ENCODE measurements around the gene PGRMC2. TPM values are rescaled to one million over a fixed set of nuclear protein-coding genes. Genes with fewer than 3 reads are reported as not detected.

PGRMC2 gene
- total and polyA plus RNA-seq, 4 experiments from 2014 or later, result 16.5 to 49.6 (median 32.0) TPM

- Histone ChIP-seq H3K27me3 (ENCODE audit: insufficient read depth, low read length) (no peaks in the 10 kb centered on the region), H3K9me3 (ENCODE audit: control insufficient read depth in 1 of 2, low read length in 2 of 2) (no peaks in the 10 kb centered on the region), H3K36me3 (ENCODE audit: insufficient read depth, low read length) (no peaks in the 10 kb centered on the region), H3K4me3 (ENCODE audit: low read length in 2 of 2) (no peak overlapping the region), H3K27ac (ENCODE audit: low read depth, low read length) (no peak overlapping the region), H3K4me1 (ENCODE audit: insufficient read depth, low read length) (peaks cover 54% of the 10 kb centered on the region)
- H3K4me3 Mint-ChIP-seq, result peak overlapping the region in 1 of 8 donors; percentile 41
- H3K4me1 Mint-ChIP-seq, result peaks cover 42 to 70% (median 55%) of the 10 kb centered on the region in 4 donors
- intact Hi-C loops (cut with micrococcal nuclease), result loop anchor here (10.0 kb wide), 1 partner anchor 90 kb away; no protein-coding TSS in a partner anchor
- peak overlapping the region in 1 of 7 donors; percentile 41 for H3K27ac Mint-ChIP-seq
- POLR2A ChIA-PET (ENCODE audit: partially characterized antibody), result no interaction called here
- H3K9me3 Mint-ChIP-seq, result peaks cover 0 to 2% (median 0%) of the 10 kb centered on the region in 8 donors
- peaks cover 11 to 18% of the 10 kb centered on the region in 2 donors for H3K36me3 Mint-ChIP-seq
- H3K27me3 Mint-ChIP-seq, result no peaks in the 10 kb centered on the region
- DNase-seq, result no peak
- CTCF ChIA-PET (ENCODE audit: partially characterized antibody), result no interaction called here
These were observed 3.3 kb downstream of the PGRMC2 start for GRCh38 chr4:128284317-128284716.

DNA sequence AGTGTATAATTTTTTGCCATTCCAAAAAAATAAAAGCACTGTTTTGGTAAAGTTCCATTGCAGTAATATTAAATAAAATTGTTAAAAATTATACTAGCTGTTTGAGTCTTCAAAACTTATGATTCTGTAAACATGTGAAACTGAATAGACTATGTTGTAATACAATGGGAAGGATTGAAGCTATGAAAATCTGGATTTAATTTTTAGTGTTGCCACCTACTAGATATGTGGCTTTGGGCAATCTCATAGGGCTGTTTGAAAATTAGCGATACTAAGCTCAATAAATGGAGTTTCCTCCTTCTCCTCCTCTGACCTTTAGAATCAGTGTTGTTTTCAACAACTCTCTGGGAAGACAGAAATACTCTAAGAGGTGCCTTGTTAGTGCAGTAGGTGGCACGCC is 4.5 kb downstream of the PGRMC2 start:
- Histone ChIP-seq H3K27ac (ENCODE audit: low read depth, low read length) (no peak overlapping the region), H3K4me1 (ENCODE audit: insufficient read depth, low read length) (peaks cover 46% of the 10 kb centered on the region), H3K9me3 (ENCODE audit: control insufficient read depth in 1 of 2, low read length in 2 of 2) (no peaks in the 10 kb centered on the region), H3K36me3 (ENCODE audit: insufficient read depth, low read length) (no peaks in the 10 kb centered on the region), H3K27me3 (ENCODE audit: insufficient read depth, low read length) (no peaks in the 10 kb centered on the region), H3K4me3 (ENCODE audit: low read length in 2 of 2) (no peak overlapping the region)
- Mint-ChIP-seq H3K27me3 (no peaks in the 10 kb centered on the region), H3K27ac (no peak overlapping the region), H3K9me3 (peaks cover 0 to 2% (median 0%) of the 10 kb centered on the region in 8 donors), H3K4me1 (peaks cover 37 to 70% (median 50%) of the 10 kb centered on the region in 4 donors), H3K36me3 (peaks cover 11 to 17% of the 10 kb centered on the region in 2 donors), H3K4me3 (no peak overlapping the region)
- CTCF ChIA-PET (ENCODE audit: partially characterized antibody), result interaction anchor here (1.0 kb wide), 1 partner anchor 541 kb away, joined by 3 read pairs; no protein-coding TSS in a partner anchor
- POLR2A ChIA-PET (ENCODE audit: partially characterized antibody), result interaction anchor here (1.5 kb wide), 1 partner anchor 318 kb away, joined by 4 read pairs; the partner anchor contains the start of genes ABHD18 and MFSD8
- intact Hi-C loops (cut with micrococcal nuclease), result loop anchor here (10.0 kb wide), 1 partner anchor 88 kb away; no protein-coding TSS in a partner anchor
- DNase-seq, result no peak

DNA sequence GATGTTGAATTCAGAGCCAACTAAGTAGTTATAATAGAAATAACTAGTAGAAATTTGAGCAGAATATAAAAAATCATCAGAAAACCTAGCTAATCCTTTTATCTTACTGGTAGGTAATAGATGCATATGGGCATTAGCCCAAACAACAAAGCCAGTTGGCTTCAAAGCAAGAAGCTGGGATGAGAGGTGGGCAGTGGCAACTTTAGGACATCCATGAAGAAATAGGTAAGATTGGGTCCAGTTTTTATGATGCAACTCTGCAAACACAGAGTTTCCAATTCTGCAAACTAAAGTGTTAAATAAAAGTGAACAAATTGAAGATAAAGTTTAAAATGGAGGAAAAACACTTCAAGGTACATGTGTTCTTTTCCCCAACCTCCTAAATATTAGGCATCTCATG is 5.1 kb downstream of the PGRMC2 start:
- Mint-ChIP-seq H3K4me1 (peaks cover 37 to 70% (median 50%) of the 10 kb centered on the region in 4 donors), H3K27ac (peak overlapping the region in 1 of 7 donors; percentile 16), H3K36me3 (peaks cover 11 to 16% of the 10 kb centered on the region in 2 donors), H3K9me3 (peaks cover 0 to 2% (median 0%) of the 10 kb centered on the region in 8 donors), H3K4me3 (no peak overlapping the region), H3K27me3 (no peaks in the 10 kb centered on the region)
- Histone ChIP-seq H3K4me1 (ENCODE audit: insufficient read depth, low read length) (peaks cover 46% of the 10 kb centered on the region), H3K36me3 (ENCODE audit: insufficient read depth, low read length) (no peaks in the 10 kb centered on the region), H3K9me3 (ENCODE audit: control insufficient read depth in 1 of 2, low read length in 2 of 2) (no peaks in the 10 kb centered on the region), H3K27me3 (ENCODE audit: insufficient read depth, low read length) (no peaks in the 10 kb centered on the region), H3K4me3 (ENCODE audit: low read length in 2 of 2) (no peak overlapping the region), H3K27ac (ENCODE audit: low read depth, low read length) (no peak overlapping the region)
- CTCF ChIA-PET (ENCODE audit: partially characterized antibody), result interaction anchor here (0.9 kb wide), 1 partner anchor 10 kb away, joined by 4 read pairs; no protein-coding TSS in a partner anchor
- POLR2A ChIA-PET (ENCODE audit: partially characterized antibody), result interaction anchor here (1.3 to 1.5 kb wide), 2 partner anchors 12 to 317 kb away, joined by 4 read pairs; partner anchors contain the start of genes ABHD18 and MFSD8
- intact Hi-C loops (cut with micrococcal nuclease), result loop anchor here (10.0 kb wide), 1 partner anchor 88 kb away; no protein-coding TSS in a partner anchor
- no peak for DNase-seq

GRCh38 chr4:128281354-128281753 is 6.3 kb downstream of the PGRMC2 start:
- Mint-ChIP-seq H3K27ac (peak overlapping the region in 1 of 7 donors; percentile 73), H3K4me3 (no peak overlapping the region), H3K36me3 (peaks cover 11 to 12% of the 10 kb centered on the region in 2 donors), H3K4me1 (peaks cover 34 to 65% (median 45%) of the 10 kb centered on the region in 4 donors), H3K27me3 (no peaks in the 10 kb centered on the region), H3K9me3 (peaks cover 0 to 2% (median 0%) of the 10 kb centered on the region in 8 donors)
- ChIA-PET CTCF (ENCODE audit: partially characterized antibody) (interaction anchor here (0.9 to 1.5 kb wide), 2 partner anchors 9 to 89 kb away, joined by 3 read pairs; no protein-coding TSS in a partner anchor), POLR2A (ENCODE audit: partially characterized antibody) (interaction anchor here (1.3 kb wide), 1 partner anchor 13 kb away, joined by 4 read pairs; no protein-coding TSS in a partner anchor)
- no peak overlapping the region for H3K4me3 ChIP-seq (ENCODE audit: low read length in 2 of 2)
- H3K36me3 ChIP-seq (ENCODE audit: insufficient read depth, low read length), result no peaks in the 10 kb centered on the region
- no peak overlapping the region for H3K27ac ChIP-seq (ENCODE audit: low read depth, low read length)
- H3K4me1 ChIP-seq (ENCODE audit: insufficient read depth, low read length), result peaks cover 40% of the 10 kb centered on the region
- DNase-seq, result no peak
- no peaks in the 10 kb centered on the region for H3K27me3 ChIP-seq (ENCODE audit: insufficient read depth, low read length)
- H3K9me3 ChIP-seq (ENCODE audit: control insufficient read depth in 1 of 2, low read length in 2 of 2), result no peaks in the 10 kb centered on the region
- intact Hi-C loops (cut with micrococcal nuclease), result loop anchor here (10.0 kb wide), 1 partner anchor 87 kb away; no protein-coding TSS in a partner anchor

DNA sequence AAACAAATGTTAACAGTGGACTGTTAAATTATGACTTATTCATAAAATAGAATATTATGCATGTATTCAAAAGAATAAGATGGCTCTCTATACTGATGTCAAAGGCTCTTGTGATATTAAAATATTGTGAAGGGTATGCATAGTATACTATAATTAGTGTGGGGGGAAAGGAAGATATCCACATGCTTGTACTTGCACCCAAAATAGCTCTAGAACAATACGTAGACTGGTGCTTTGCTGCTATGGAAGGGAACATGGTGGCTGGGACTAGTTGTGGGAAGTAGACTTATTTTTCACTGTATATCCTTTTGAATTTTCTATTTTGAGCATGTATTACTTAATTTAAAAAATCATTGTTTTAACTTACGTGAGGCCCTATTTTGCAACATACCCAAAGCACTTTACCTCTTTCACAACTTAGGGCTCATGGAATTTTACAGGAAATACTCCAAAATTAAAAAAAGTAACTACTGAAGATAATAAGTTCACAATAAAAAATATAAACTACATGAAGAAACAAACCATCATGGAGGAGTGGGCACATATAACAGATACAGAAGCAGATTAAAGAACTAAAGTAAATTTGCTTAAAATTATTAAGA is 7.9 kb downstream of the PGRMC2 start:
- Mint-ChIP-seq H3K4me1 (peaks cover 25 to 55% (median 33%) of the 10 kb centered on the region in 4 donors), H3K4me3 (no peak overlapping the region)
- intact Hi-C loops (cut with micrococcal nuclease), result loop anchor here (10.0 kb wide), 1 partner anchor 85 kb away; no protein-coding TSS in a partner anchor

DNA sequence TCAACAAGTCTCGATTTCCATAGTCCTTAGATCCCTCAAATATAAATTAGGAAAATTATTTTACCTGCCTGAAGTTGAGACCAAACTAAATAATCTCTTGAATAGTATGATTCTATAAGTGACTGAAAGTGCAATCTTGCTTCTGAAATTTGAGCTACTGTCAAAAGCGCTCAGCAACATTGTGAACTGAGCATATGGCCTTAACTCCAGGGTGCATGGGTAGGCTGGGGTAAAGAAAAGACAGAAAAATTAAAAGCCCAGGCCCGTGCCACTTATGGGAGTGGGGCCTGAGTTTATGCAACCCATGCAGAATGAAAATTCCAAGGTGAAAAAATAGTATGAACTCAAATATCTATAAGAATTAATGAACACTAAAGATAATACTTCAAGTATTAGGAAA is 9.8 kb downstream of the PGRMC2 start:
- no peaks in the 10 kb centered on the region for H3K9me3 Mint-ChIP-seq
- Histone ChIP-seq H3K9me3 (ENCODE audit: control insufficient read depth in 1 of 2, low read length in 2 of 2) (no peaks in the 10 kb centered on the region), H3K27ac (ENCODE audit: low read depth, low read length) (no peak overlapping the region), H3K4me3 (ENCODE audit: low read length in 2 of 2) (no peak overlapping the region), H3K27me3 (ENCODE audit: insufficient read depth, low read length) (no peaks in the 10 kb centered on the region), H3K36me3 (ENCODE audit: insufficient read depth, low read length) (no peaks in the 10 kb centered on the region), H3K4me1 (ENCODE audit: insufficient read depth, low read length) (peaks cover 20% of the 10 kb centered on the region)
- H3K27ac Mint-ChIP-seq, result no peak overlapping the region
- intact Hi-C loops (cut with micrococcal nuclease), result no loop called here
- peaks cover 19 to 46% (median 26%) of the 10 kb centered on the region in 4 donors for H3K4me1 Mint-ChIP-seq
- no peaks in the 10 kb centered on the region for H3K27me3 Mint-ChIP-seq
- DNase-seq, result no peak
- CTCF ChIA-PET (ENCODE audit: partially characterized antibody), result no interaction called here
- H3K4me3 Mint-ChIP-seq, result no peak overlapping the region
- H3K36me3 Mint-ChIP-seq, result peaks cover 11 to 12% of the 10 kb centered on the region in 2 donors
- POLR2A ChIA-PET (ENCODE audit: partially characterized antibody), result interaction anchor here (1.4 kb wide), 1 partner anchor 8 kb away, joined by 5 read pairs; no protein-coding TSS in a partner anchor

More for the DNA sequence above, 7.9 kb downstream of the PGRMC2 start:
- no peaks in the 10 kb centered on the region for H3K27me3 Mint-ChIP-seq
- H3K9me3 Mint-ChIP-seq, result peaks cover 0 to 2% (median 0%) of the 10 kb centered on the region in 8 donors
- CTCF ChIA-PET (ENCODE audit: partially characterized antibody), result no interaction called here
- H3K9me3 ChIP-seq (ENCODE audit: control insufficient read depth in 1 of 2, low read length in 2 of 2), result no peaks in the 10 kb centered on the region
- no peaks in the 10 kb centered on the region for H3K27me3 ChIP-seq (ENCODE audit: insufficient read depth, low read length)
- POLR2A ChIA-PET (ENCODE audit: partially characterized antibody), result no interaction called here
- no peak overlapping the region for H3K27ac Mint-ChIP-seq
- H3K36me3 ChIP-seq (ENCODE audit: insufficient read depth, low read length), result no peaks in the 10 kb centered on the region
- DNase-seq, result no peak
- no peak overlapping the region for H3K27ac ChIP-seq (ENCODE audit: low read depth, low read length)
- peaks cover 11 to 12% of the 10 kb centered on the region in 2 donors for H3K36me3 Mint-ChIP-seq
- H3K4me3 ChIP-seq (ENCODE audit: low read length in 2 of 2), result no peak overlapping the region
- peaks cover 24% of the 10 kb centered on the region for H3K4me1 ChIP-seq (ENCODE audit: insufficient read depth, low read length)

DNA sequence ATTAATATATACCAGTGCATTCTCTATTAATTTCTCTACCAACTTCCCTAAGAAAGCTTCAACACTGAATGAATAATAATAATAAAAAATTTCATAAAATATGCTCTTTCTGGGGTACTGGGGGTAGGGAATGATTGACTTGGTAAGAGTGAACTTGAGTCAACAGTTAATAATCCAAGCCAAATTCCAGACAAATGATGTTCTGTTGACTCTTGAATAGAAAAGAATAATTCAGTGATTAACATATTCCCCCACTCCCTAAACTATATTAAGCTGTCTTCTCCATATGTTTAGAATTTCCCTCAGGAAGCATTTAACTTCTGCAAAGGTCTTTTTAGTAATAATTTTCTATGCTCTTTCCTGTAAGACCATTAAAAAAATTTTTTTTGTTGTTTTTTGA is 12.3 kb downstream of the PGRMC2 start:
- CTCF ChIA-PET (ENCODE audit: partially characterized antibody), result no interaction called here
- intact Hi-C loops (cut with micrococcal nuclease), result no loop called here
- H3K4me1 Mint-ChIP-seq, result peaks cover 7 to 21% (median 8%) of the 10 kb centered on the region in 4 donors

More for the DNA sequence above, 12.3 kb downstream of the PGRMC2 start:
- Histone ChIP-seq H3K4me1 (ENCODE audit: insufficient read depth, low read length) (peaks cover 3% of the 10 kb centered on the region), H3K9me3 (ENCODE audit: control insufficient read depth in 1 of 2, low read length in 2 of 2) (no peaks in the 10 kb centered on the region), H3K27me3 (ENCODE audit: insufficient read depth, low read length) (no peaks in the 10 kb centered on the region), H3K4me3 (ENCODE audit: low read length in 2 of 2) (no peak overlapping the region), H3K36me3 (ENCODE audit: insufficient read depth, low read length) (peaks cover 9% of the 10 kb centered on the region), H3K27ac (ENCODE audit: low read depth, low read length) (no peak overlapping the region)
- Mint-ChIP-seq H3K27ac (no peak overlapping the region), H3K36me3 (peaks cover 13 to 25% of the 10 kb centered on the region in 2 donors), H3K4me3 (no peak overlapping the region), H3K27me3 (no peaks in the 10 kb centered on the region), H3K9me3 (no peaks in the 10 kb centered on the region)
- DNase-seq, result no peak
- POLR2A ChIA-PET (ENCODE audit: partially characterized antibody), result no interaction called here
